COR-L47 (cell line): ENCODE data around the gene PCCA.
A peak's percentile ranks its signal among the peaks of the same experiment; 100 is the strongest.
"Not testable (repeated sequence)": the region's sequence is repeated elsewhere in the genome, so short reads cannot be mapped to it uniquely, and the experiment has no call there.

Experiments
- DNase-seq: peaks from one replicate; lab custom pipeline; 2025; lab: John Stamatoyannopoulos, UW

The PCCA gene

GRCh38 chr13:100510208-100510957 lies 421.5 kb downstream of the PCCA start:
- DNase-seq, result no peak

GRCh38 chr13:100511466-100511865 lies 422.6 kb downstream of the PCCA start:
- DNase-seq, result no peak

GRCh38 chr13:100512422-100512821 lies 423.5 kb downstream of the PCCA start:
- DNase-seq, result no peak

GRCh38 chr13:100513171-100513570 lies 424.3 kb downstream of the PCCA start:
- no peak for DNase-seq

GRCh38 chr13:100513987-100514670 lies 425.2 kb downstream of the PCCA start:
- peak; percentile 69 for DNase-seq

- DNase-seq, result peak; percentile 86
These were observed 426.0 kb downstream of the PCCA start for GRCh38 chr13:100514788-100515409.

GRCh38 chr13:100515410-100515800 lies 426.5 kb downstream of the PCCA start:
- DNase-seq, result no peak

GRCh38 chr13:100517135-100517534 lies 428.2 kb downstream of the PCCA start:
- no peak for DNase-seq

GRCh38 chr13:100517728-100518127 lies 428.8 kb downstream of the PCCA start:
- DNase-seq, result no peak

GRCh38 chr13:100518394-100519062 lies 429.6 kb downstream of the PCCA start:
- DNase-seq, result no peak

GRCh38 chr13:100519626-100520025 lies 430.7 kb downstream of the PCCA start:
- DNase-seq, result no peak

GRCh38 chr13:100520936-100521850 lies 432.3 kb downstream of the PCCA start:
- DNase-seq, result no peak

GRCh38 chr13:100521851-100522617 lies 433.1 kb downstream of the PCCA start:
- no peak for DNase-seq

- DNase-seq, result no peak
These were observed 433.9 kb downstream of the PCCA start for GRCh38 chr13:100522618-100523309.

- DNase-seq, result no peak
These were observed 434.5 kb downstream of the PCCA start for GRCh38 chr13:100523411-100523810.

GRCh38 chr13:100523981-100524386 lies 435.1 kb downstream of the PCCA start:
- no peak for DNase-seq

- not testable (repeated sequence) for DNase-seq
These were observed 435.8 kb downstream of the PCCA start for GRCh38 chr13:100524688-100525087.

GRCh38 chr13:100525453-100526317 lies 436.8 kb downstream of the PCCA start:
- no peak for DNase-seq
